Measurements from ENCODE around the gene MEIS2. TPM values are rescaled to one million over a fixed set of nuclear protein-coding genes. Genes with fewer than 3 reads are reported as not detected.
A peak's percentile ranks its signal among the peaks of the same experiment; 100 is the strongest.

The MEIS2 gene
- total RNA-seq, 1 donor from 2014 or later = 35.6 TPM

DNA sequence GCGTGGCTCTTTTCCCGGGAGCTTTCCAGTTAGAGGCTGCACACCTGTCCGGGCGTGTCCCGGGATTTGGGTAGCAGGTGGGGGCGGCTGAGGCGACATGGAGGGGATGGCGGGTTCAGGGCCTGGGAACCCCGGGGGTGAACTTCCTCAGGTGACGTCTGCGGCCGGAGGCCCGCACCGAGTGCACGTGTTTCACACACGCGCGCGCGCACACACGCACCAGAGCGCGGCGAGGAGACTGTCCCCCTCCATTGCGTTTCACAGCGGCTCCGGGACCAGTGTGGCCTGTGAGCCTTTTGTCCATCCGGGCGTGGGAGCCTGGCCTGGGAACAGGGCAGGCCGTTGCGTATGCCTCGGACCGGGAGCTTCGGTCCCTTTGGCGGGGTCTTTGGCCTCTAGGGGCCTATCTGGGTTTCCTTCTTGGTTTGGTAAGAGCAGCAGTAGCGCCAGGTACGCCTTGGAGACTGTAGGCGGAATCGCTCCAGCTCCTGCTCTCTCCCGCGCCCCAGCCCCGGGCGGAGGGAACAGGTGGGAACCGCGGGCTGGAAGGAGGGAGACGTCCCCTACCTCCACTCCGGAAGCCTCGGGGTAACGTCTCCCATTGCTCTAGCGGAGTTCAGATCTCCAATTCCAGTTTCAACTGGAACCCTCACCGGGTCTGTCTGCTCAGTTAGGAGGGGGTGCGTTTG, 220.0 kb downstream of the MEIS2 start:
- H2AFZ ChIP-seq (ENCODE audit: low read depth, low read length) = no peak overlapping the region

DNA sequence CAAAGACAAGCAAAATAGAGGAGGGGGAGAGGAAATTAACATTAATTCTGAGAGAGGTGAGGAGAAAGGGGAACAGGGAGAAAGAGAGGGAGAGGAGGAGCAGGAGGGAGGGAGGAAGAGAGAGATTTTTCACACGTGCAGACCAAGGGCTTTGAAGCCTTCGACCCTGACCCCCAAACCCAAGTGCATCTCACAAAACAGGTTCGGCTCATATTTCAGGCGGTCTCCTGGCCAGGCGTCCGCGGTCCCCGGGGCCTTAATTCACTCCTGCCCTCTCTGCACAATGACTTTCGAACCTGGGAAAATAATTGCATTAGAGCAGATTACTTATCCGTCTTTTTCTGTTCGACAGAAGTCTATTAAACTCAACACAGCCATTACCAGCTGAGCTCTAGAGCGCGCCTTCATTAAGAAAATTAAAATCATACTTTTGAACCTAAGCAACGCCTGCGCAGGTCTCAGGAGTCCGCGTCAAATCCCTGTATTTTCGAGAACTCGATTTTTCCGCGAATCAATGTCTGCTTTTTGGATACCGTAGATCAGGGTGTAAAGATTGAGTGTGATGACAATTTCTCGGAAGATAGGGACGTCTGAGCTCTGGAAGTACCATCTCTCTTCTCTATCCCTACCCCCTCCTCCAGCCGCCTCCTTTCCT, 220.7 kb downstream of the MEIS2 start:
- peaks cover 3% of the 10 kb centered on the region for H3K9me3 ChIP-seq (ENCODE audit: insufficient read depth, low read depth, low read length)
- DNase-seq (ENCODE audit: low read depth) (no peak), FAIRE-seq (no peak)
- H3K4me1 Mint-ChIP-seq (ENCODE audit: low read depth, unreplicated experiment) = peaks cover 7% of the 10 kb centered on the region
- no peaks in the 10 kb centered on the region for H3K79me2 ChIP-seq (ENCODE audit: insufficient read depth, low read length)
- peaks cover 6% of the 10 kb centered on the region for H3K9me3 Mint-ChIP-seq (ENCODE audit: unreplicated experiment)
- H3K9ac ChIP-seq (ENCODE audit: low read length) = no peak overlapping the region
- no peak overlapping the region for H3K27ac Mint-ChIP-seq (ENCODE audit: unreplicated experiment)
- H3K27ac ChIP-seq (ENCODE audit: low read depth, low read length) = no peak overlapping the region
- peaks cover 87% of the 10 kb centered on the region for H3K27me3 Mint-ChIP-seq (ENCODE audit: low read depth, unreplicated experiment)
- H3K27me3 ChIP-seq (ENCODE audit: insufficient read depth, low read length) = peaks cover 71% of the 10 kb centered on the region
- peaks cover 4% of the 10 kb centered on the region for H4K20me1 ChIP-seq (ENCODE audit: insufficient read depth, low read length)
- H3K36me3 Mint-ChIP-seq (ENCODE audit: low read depth, unreplicated experiment) = peaks cover 2% of the 10 kb centered on the region
- H3K4me3 ChIP-seq (ENCODE audit: insufficient read depth, low read depth, low read length) = no peak overlapping the region
- H3K4me2 ChIP-seq (ENCODE audit: low read length) = no peak overlapping the region
- TF ChIP-seq, protein P1, sequence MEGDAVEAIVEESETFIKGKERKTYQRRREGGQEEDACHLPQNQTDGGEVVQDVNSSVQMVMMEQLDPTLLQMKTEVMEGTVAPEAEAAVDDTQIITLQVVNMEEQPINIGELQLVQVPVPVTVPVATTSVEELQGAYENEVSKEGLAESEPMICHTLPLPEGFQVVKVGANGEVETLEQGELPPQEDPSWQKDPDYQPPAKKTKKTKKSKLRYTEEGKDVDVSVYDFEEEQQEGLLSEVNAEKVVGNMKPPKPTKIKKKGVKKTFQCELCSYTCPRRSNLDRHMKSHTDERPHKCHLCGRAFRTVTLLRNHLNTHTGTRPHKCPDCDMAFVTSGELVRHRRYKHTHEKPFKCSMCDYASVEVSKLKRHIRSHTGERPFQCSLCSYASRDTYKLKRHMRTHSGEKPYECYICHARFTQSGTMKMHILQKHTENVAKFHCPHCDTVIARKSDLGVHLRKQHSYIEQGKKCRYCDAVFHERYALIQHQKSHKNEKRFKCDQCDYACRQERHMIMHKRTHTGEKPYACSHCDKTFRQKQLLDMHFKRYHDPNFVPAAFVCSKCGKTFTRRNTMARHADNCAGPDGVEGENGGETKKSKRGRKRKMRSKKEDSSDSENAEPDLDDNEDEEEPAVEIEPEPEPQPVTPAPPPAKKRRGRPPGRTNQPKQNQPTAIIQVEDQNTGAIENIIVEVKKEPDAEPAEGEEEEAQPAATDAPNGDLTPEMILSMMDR (IDR thresholded peaks at IDR 0.05; ENCODE audit: insufficient read depth, low read depth, low read length) = no peak
- no peak for TF ChIP-seq EZH2 (IDR thresholded peaks at IDR 0.05; ENCODE audit: insufficient read depth, low read length)
- H3K4me3 Mint-ChIP-seq (ENCODE audit: unreplicated experiment) = no peak overlapping the region
- peaks cover 9% of the 10 kb centered on the region for H3K4me1 ChIP-seq (ENCODE audit: insufficient read depth, low read length)
- H2AFZ ChIP-seq (ENCODE audit: low read depth, low read length) = no peak overlapping the region
- no peaks in the 10 kb centered on the region for H3K36me3 ChIP-seq (ENCODE audit: insufficient read depth, low read length)

More for the DNA sequence above, 220.0 kb downstream of the MEIS2 start:
- no peak overlapping the region for H3K27ac ChIP-seq (ENCODE audit: low read depth, low read length)
- no peak overlapping the region for H3K4me3 ChIP-seq (ENCODE audit: insufficient read depth, low read depth, low read length)
- FAIRE-seq (no peak), DNase-seq (ENCODE audit: low read depth) (no peak)
- H3K4me3 Mint-ChIP-seq (ENCODE audit: unreplicated experiment) = peak overlapping the region; percentile 62
- H3K79me2 ChIP-seq (ENCODE audit: insufficient read depth, low read length) = no peaks in the 10 kb centered on the region
- H3K4me1 Mint-ChIP-seq (ENCODE audit: low read depth, unreplicated experiment) = peaks cover 7% of the 10 kb centered on the region
- H4K20me1 ChIP-seq (ENCODE audit: insufficient read depth, low read length) = peaks cover 4% of the 10 kb centered on the region
- H3K27me3 Mint-ChIP-seq (ENCODE audit: low read depth, unreplicated experiment) = peaks cover 92% of the 10 kb centered on the region
- peaks cover 3% of the 10 kb centered on the region for H3K9me3 ChIP-seq (ENCODE audit: insufficient read depth, low read depth, low read length)
- H3K4me2 ChIP-seq (ENCODE audit: low read length) = no peak overlapping the region
- peaks cover 2% of the 10 kb centered on the region for H3K36me3 Mint-ChIP-seq (ENCODE audit: low read depth, unreplicated experiment)
- H3K4me1 ChIP-seq (ENCODE audit: insufficient read depth, low read length) = peaks cover 9% of the 10 kb centered on the region
- H3K27ac Mint-ChIP-seq (ENCODE audit: unreplicated experiment) = peak overlapping the region; percentile 34
- TF ChIP-seq, protein P1 (IDR thresholded peaks at IDR 0.05; ENCODE audit: insufficient read depth, low read depth, low read length) = no peak
- TF ChIP-seq EZH2 (IDR thresholded peaks at IDR 0.05; ENCODE audit: insufficient read depth, low read length) = peak; percentile 90
- H3K9me3 Mint-ChIP-seq (ENCODE audit: unreplicated experiment) = peaks cover 6% of the 10 kb centered on the region
- no peak overlapping the region for H3K9ac ChIP-seq (ENCODE audit: low read length)
- no peaks in the 10 kb centered on the region for H3K36me3 ChIP-seq (ENCODE audit: insufficient read depth, low read length)
- H3K27me3 ChIP-seq (ENCODE audit: insufficient read depth, low read length) = peaks cover 78% of the 10 kb centered on the region

Data from astrocyte (in vitro differentiated cells and primary cell).